GM19397 (cell line): ENCODE measurements around the gene PPM1B.
"Not testable (repeated sequence)": the region's sequence is repeated elsewhere in the genome, so short reads cannot be mapped to it uniquely, and the experiment has no call there.

Source experiments
- ATAC-seq: cut with Tn5 transposase; IDR thresholded peaks from one replicate; pipeline ENCODE4 v1.9.1; 2021; ENCODE audit warnings: mild to moderate bottlenecking, moderate library complexity; ENCODE audit not compliant: unreplicated experiment

The PPM1B gene

DNA sequence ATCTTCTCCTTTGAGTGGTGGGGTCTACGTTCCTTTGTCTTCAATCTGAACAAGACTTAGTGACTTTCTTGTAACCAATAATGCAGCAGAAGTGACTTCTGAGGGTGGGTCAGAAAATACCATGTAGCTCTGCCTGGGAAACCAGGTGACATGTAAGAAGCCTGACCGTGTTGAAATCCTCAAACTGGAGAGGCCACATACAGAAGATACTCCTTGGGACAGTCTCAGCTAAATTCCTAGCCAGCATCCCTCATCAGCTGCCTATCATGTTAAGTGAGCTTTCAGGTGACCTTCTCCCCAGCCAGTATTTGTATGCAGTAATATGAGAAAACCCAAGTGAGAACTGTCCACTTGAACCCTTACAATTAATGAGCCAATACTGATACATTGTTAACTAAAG is 27.0 kb downstream of the PPM1B start:
- ATAC-seq = no peak

GRCh38 chr2:44197816-44198215 is 29.1 kb downstream of the PPM1B start:
- no peak for ATAC-seq

DNA sequence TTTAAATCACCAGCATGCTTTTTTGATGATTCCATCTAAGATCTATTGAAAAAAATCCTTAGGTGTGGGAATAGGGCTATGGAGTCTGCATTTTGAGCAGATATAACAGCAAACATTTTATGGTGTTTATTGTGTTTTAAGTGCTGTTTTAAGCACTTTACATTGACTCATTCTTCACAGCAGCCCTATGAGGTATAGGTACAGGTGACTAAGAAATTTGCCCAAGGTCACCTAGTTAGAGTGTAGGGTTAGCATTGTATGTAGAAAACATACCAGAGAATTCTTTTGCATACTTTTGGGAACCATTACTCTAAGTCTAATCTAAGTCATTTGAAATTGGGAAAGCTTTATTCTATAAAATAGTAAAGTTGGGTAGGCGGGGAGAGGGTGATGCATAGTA is 31.3 kb downstream of the PPM1B start:
- no peak for ATAC-seq

- no peak for ATAC-seq
These were observed 32.1 kb downstream of the PPM1B start for GRCh38 chr2:44200759-44201158.

- no peak for ATAC-seq
These were observed 33.0 kb downstream of the PPM1B start for GRCh38 chr2:44201648-44202165.

- ATAC-seq = no peak
These were observed 34.9 kb downstream of the PPM1B start for GRCh38 chr2:44203542-44203941.

- no peak for ATAC-seq
These were observed 36.5 kb downstream of the PPM1B start for GRCh38 chr2:44205169-44205568.

DNA sequence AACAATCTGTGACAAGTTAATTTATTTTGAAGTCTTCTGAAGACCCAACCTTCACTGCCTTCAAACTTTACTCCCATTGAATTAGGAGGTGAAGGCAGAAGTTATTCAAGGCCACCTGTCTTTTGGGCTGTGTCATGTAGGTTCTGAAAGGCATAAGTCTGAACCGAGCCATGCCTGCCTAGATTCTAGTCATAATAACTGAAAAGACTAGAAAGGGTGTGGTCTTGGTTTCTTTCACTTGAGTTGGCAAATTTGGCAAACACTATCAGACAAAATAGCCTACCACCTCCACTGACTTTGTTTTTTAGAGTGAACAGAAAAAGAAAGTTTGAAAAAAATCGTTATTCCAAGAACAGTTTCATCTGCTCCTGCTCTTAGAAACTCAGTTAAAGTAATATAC is 38.4 kb downstream of the PPM1B start:
- ATAC-seq = no peak

- not testable (repeated sequence) for ATAC-seq
These were observed 39.0 kb downstream of the PPM1B start for GRCh38 chr2:44207648-44208047.

- ATAC-seq = no peak
These were observed 41.7 kb downstream of the PPM1B start for GRCh38 chr2:44210362-44210761.

GRCh38 chr2:44211183-44211582 is 42.5 kb downstream of the PPM1B start:
- ATAC-seq = no peak

DNA sequence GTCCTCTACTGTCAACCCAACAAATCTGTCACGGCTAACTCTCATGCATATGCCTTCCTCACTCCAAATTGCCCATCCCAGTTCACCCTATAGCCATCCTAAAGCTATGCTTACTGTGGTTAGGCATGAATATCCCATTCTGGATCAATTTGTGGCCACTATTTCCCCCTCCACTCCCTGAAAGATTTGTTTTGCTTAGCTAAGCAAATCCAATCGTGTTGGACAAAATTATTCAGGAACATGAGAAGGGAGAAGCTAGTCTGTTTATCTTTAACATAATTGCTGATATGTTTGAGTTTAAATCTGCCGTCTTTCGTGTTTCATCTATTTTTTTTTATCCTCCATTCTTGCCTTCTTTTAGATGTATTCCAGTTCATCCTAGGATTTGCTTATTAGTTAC is 43.6 kb downstream of the PPM1B start:
- ATAC-seq = no peak

- ATAC-seq = no peak
These were observed 47.2 kb downstream of the PPM1B start for GRCh38 chr2:44215827-44216226.

- ATAC-seq = no peak
These were observed 50.1 kb downstream of the PPM1B start for GRCh38 chr2:44218771-44219170.

- no peak for ATAC-seq
These were observed 58.1 kb downstream of the PPM1B start for GRCh38 chr2:44226753-44227152.

DNA sequence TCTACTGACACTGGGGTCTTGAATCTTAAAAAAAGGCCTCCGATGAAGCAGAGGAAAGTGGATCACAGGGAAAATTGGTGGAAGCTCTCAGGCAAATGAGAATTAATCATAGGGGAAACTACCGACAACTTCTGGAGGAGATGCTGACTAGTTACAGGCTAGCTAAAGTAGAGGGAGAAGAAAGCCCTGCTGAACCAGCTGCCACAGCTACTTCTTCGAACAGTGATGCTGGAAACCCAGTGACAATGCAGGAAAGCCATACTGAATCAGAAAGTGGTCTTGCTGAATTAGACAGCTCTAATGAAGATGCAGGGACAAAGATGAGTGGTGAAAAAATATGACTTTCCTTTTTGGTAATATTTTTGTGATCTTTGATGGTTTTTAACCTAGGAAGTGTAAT is 61.7 kb downstream of the PPM1B start:
- ATAC-seq = no peak

- no peak for ATAC-seq
These were observed 64.9 kb downstream of the PPM1B start for GRCh38 chr2:44233450-44234128.

GRCh38 chr2:44237221-44237620 is 68.5 kb downstream of the PPM1B start:
- ATAC-seq = peak; percentile 63

- ATAC-seq = no peak
These were observed 74.2 kb downstream of the PPM1B start for GRCh38 chr2:44242904-44243303.

DNA sequence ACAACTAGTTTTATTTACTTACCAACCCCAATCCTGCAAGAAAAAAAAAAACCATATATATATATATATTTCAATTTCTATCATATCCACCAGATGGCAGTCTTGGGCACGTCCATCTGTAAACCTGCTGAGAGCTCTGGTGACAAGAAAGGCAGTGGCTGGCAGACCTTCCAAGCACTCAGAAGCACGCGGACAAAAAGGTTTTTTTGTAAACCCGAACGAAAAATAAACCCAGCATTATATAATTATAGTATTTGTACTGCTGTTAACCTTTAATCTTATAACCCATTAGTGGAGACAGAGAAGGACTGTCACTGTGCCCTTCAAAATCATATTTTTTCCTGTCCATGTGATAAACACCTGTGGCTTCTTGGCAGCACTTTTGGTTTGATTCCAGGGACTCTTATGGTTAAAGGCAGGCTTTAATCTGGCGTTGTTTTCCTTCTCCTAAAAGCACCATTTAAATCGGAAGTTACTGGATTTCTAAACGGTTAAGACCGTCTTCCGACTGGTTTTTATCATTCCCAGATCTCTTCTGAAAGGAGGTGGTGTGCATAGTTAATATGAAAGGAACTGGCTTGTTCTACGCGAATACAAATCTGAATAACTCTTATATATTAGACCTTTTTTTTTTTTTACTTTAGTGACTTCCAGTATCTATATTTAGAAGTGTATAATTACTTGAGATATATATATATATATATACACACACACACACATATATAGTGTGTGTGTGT is 75.6 kb downstream of the PPM1B start:
- ATAC-seq = no peak

DNA sequence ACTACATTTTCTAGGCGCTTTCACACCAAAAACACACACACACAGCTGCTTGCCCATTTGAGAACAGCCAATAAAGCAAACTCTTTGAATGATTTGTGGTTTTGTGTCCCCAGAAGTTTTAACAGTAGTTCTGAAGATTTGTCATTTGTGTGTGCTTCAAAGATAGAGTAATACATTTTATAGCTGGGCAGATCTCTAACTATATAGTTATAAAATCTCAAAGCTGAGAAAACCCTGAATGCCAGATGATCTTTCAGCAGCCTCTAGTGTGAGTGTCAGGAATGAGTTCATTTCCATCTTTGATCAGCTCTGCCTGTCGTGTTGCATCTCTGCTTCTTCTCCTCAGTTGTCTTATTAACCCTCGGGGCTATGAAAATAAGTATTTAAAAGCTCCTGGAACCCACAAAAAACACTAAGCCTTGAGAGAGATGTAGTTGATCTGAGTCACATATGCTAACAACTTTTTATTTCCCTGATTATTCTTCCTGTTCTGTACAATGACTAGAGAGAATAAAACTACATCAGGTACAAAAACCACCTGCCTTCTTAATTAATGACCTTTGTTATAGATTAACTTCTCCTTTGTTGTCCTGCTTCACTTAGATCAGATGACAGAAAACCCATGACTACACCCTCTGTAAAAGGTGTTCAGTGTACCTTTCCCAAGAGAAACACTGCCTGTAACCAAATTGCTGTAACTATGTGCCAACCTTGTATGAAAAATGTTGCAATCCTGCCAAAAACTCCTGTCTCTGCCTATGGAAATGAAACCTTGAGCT is 76.6 kb downstream of the PPM1B start:
- no peak for ATAC-seq

DNA sequence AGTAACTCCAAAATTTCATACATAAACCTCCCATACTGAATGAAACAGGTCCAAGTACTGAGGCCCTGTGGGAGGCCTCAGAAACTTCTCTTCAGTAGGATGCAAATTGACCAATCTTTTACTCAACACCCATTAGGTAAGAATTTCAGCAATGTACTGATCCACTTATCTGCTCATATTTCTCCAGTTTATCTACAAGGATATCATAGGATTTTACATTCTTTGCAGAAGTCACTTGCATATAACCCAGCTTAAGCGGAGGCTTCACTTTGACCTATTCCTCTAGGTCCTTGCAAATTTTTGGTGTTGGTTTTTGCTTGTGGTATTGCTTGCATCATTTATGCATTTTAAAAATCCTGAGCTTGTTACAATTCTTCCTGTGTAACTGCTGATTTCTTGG is 77.8 kb downstream of the PPM1B start:
- ATAC-seq = no peak
